Mesendoderm (in vitro differentiated cells): ENCODE results near the gene CSPG5.
A peak's percentile ranks its signal among the peaks of the same experiment; 100 is the strongest.

ENCODE experiments used
- DNase-seq: peaks from one replicate; pipeline ENCODE4 v3.0.0; 2013
- H2AK5ac ChIP-seq: 2 replicates; pipeline ENCODE4 v1.6.1; 2013; ENCODE audit warnings: low read length, inconsistent platforms
- H2BK120ac ChIP-seq: 2 replicates; pipeline ENCODE4 v1.6.1; 2013; ENCODE audit warnings: low read depth, mild to moderate bottlenecking, low read length, moderate library complexity, mixed read lengths
- H2BK15ac ChIP-seq: replicated peaks from 2 replicates; pipeline ENCODE4 v1.6.1; 2013; ENCODE audit warnings: low read depth, mild to moderate bottlenecking, moderate library complexity
- H2BK5ac ChIP-seq: 2 replicates; pipeline ENCODE4 v1.6.1; 2013; ENCODE audit warnings: low read length, inconsistent platforms
- H3K18ac ChIP-seq: 2 replicates; pipeline ENCODE4 v1.6.1; 2013; ENCODE audit warnings: mild to moderate bottlenecking, low read length, mixed read lengths
- H3K23ac ChIP-seq: one replicate; pipeline ENCODE4 v1.6.1; 2013; ENCODE audit warnings: low read length
- H3K27ac ChIP-seq: 2 replicates; pipeline ENCODE4 v1.5.1; 2013; ENCODE audit warnings: low read depth, mild to moderate bottlenecking, inconsistent platforms, low read length, moderate library complexity
- H3K27me3 ChIP-seq: 2 replicates; pipeline ENCODE4 v1.6.1; 2013; ENCODE audit warnings: low read length, control low read depth, mild to moderate bottlenecking, inconsistent platforms; ENCODE audit not compliant: insufficient read depth, poor library complexity
- H3K36me3 ChIP-seq: 2 replicates; pipeline ENCODE4 v1.6.1; 2013; ENCODE audit warnings: low read length, inconsistent platforms; ENCODE audit not compliant: control insufficient read depth, insufficient read depth
- H3K4ac ChIP-seq: one replicate; pipeline ENCODE4 v1.6.1; 2013; ENCODE audit warnings: low read depth, mild to moderate bottlenecking, low read length, moderate library complexity
- H3K4me1 ChIP-seq: 2 replicates; pipeline ENCODE4 v1.6.1; 2013; ENCODE audit warnings: low read depth, low read length, inconsistent platforms; ENCODE audit not compliant: control insufficient read depth
- H3K4me2 ChIP-seq: 2 replicates; pipeline ENCODE4 v1.6.1; 2013; ENCODE audit warnings: low read length
- H3K4me3 ChIP-seq: 2 replicates; pipeline ENCODE4 v1.5.1; 2013; ENCODE audit warnings: mild to moderate bottlenecking, low read length
- H3K56ac ChIP-seq: one replicate; pipeline ENCODE4 v1.6.1; 2013; ENCODE audit warnings: low read length
- H3K79me1 ChIP-seq: 2 replicates; pipeline ENCODE4 v1.6.1; 2013; ENCODE audit warnings: low read length, inconsistent platforms
- H3K79me2 ChIP-seq: 2 replicates; pipeline ENCODE4 v1.6.1; 2013; ENCODE audit warnings: mild to moderate bottlenecking, low read length; ENCODE audit not compliant: control insufficient read depth, insufficient read depth
- H3K9ac ChIP-seq: 2 replicates; pipeline ENCODE4 v1.6.1; 2013; ENCODE audit warnings: low read length, inconsistent platforms
- H4K5ac ChIP-seq: one replicate; pipeline ENCODE4 v1.6.1; 2013; ENCODE audit warnings: low read length
- H4K8ac ChIP-seq: one replicate; pipeline ENCODE4 v1.6.1; 2013; ENCODE audit warnings: low read depth, mild to moderate bottlenecking, control low read depth, low read length, moderate library complexity
- WGBS: extraction: QIAGEN DNeasy Blood & Tissue Kit; methylation state at CpG from one replicate; pipeline ENCODE4 v1.1.7; 2013; ENCODE audit warnings: low lambda C conversion rate, missing lambda C conversion rate; ENCODE audit not compliant: insufficient coverage; ENCODE audit errors: extremely low coverage; 5-methylcytosine and 5-hydroxymethylcytosine counted together

The CSPG5 gene

DNA sequence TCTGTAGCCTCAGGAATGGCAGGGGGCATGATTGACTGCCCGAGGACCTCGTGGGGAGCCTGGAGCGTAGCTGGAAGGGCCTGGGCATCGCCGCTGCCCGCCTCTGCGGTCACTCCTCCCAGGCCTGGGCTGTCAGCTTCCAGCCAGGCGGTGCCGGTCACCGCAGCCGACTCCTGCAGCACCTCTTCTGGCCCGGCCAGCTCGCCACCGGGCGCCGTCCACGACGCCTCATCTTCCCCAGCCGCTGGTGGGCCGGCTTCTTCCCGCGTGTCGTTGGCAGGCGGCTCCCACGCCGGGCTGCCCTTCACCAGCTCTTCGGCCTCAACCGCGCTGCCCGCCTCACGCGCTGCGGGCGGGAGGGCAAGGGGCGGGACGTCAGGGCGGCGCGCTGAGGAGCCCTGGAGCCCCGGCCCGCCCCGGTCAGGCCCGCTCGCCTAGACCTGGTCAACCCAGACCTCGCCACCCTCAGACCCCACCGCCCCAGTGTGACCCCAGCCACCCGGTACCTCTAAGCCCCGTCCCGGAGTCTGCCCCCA, 1.0 kb downstream of the CSPG5 start:
- Histone ChIP-seq H2BK15ac (no peak overlapping the region), H3K79me2 (no peaks in the 10 kb centered on the region), H2BK120ac (no peak overlapping the region), H3K27ac (no peak overlapping the region), H3K4me1 (no peaks in the 10 kb centered on the region), H4K8ac (no peak overlapping the region), H3K9ac (peak overlapping the region; percentile 32), H2AK5ac (no peak overlapping the region), H3K79me1 (no peaks in the 10 kb centered on the region), H3K4ac (no peak overlapping the region), H2BK5ac (no peak overlapping the region), H3K56ac (peak overlapping the region; percentile 79), H3K36me3 (no peaks in the 10 kb centered on the region), H3K18ac (no peak overlapping the region), H3K23ac (peak overlapping the region; percentile 98), H3K4me2 (peak overlapping the region; percentile 34), H3K27me3 (peaks cover 7% of the 10 kb centered on the region), H4K5ac (no peak overlapping the region), H3K4me3 (no peak overlapping the region)
- no CpG with 5 or more reads among the region's 49 CpGs for WGBS
- no peak for DNase-seq

DNA sequence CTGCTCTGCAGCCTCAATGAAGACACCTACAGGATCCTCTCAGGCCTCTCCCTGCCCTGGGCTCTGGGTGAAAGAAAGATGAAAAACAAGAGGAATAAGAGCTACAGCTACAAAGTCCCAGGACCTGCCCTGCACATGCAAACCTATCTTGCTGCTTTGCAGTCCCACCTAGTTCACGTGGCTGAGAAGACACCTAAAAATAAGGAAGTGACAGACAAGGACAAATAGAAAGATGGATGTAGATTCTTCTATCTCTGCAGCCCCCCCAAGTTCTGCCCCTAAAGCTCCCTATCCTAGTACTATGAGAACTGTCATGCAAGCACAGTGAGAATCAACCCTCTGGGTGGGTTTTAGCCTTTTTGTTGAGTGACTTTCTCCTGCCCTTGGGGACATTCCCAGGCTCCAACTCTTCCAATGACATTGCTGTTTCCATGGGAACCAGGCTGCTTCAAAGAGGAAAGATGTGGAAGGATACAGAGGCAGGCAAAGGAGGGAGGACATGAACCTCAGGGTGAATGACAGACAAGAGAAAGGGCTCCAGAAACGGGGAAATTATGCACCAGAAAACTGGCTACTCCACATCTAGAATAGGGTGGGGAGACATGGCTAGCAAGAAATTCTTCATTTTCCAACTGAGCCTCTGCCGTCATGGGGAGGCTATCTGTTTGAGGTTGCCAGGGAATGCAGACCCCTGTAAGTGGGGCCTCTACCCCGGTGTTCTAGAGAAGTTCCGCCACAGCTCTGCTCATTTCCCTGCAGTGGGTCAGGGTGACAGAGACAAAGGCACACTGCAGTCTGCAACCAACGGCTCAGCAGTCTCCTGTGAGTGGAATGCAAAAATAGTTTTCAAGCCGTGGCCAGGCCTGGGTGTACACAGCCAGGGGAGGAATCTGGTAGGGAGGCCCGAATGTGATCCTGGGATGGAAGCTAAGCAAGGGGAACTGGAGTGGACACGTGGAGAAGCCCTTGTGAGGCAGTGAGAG, 5.2 kb downstream of the CSPG5 start:
- H3K4me2 ChIP-seq: no peak overlapping the region
- no peaks in the 10 kb centered on the region for H3K36me3 ChIP-seq
- H3K18ac ChIP-seq: no peak overlapping the region
- WGBS: no CpG with 5 or more reads among the region's 9 CpGs
- no peak overlapping the region for H2BK5ac ChIP-seq
- H3K79me1 ChIP-seq: no peaks in the 10 kb centered on the region
- H4K8ac ChIP-seq: no peak overlapping the region
- DNase-seq: peak; percentile 49
- H3K9ac ChIP-seq: no peak overlapping the region
- no peak overlapping the region for H4K5ac ChIP-seq
- no peak overlapping the region for H2BK120ac ChIP-seq
- H3K79me2 ChIP-seq: no peaks in the 10 kb centered on the region
- H3K4ac ChIP-seq: no peak overlapping the region
- H2BK15ac ChIP-seq: no peak overlapping the region
- H3K56ac ChIP-seq: no peak overlapping the region
- no peaks in the 10 kb centered on the region for H3K4me1 ChIP-seq
- peak overlapping the region; percentile 45 for H3K23ac ChIP-seq
- no peak overlapping the region for H3K27ac ChIP-seq
- H2AK5ac ChIP-seq: no peak overlapping the region
- no peaks in the 10 kb centered on the region for H3K27me3 ChIP-seq
- H3K4me3 ChIP-seq: no peak overlapping the region

DNA sequence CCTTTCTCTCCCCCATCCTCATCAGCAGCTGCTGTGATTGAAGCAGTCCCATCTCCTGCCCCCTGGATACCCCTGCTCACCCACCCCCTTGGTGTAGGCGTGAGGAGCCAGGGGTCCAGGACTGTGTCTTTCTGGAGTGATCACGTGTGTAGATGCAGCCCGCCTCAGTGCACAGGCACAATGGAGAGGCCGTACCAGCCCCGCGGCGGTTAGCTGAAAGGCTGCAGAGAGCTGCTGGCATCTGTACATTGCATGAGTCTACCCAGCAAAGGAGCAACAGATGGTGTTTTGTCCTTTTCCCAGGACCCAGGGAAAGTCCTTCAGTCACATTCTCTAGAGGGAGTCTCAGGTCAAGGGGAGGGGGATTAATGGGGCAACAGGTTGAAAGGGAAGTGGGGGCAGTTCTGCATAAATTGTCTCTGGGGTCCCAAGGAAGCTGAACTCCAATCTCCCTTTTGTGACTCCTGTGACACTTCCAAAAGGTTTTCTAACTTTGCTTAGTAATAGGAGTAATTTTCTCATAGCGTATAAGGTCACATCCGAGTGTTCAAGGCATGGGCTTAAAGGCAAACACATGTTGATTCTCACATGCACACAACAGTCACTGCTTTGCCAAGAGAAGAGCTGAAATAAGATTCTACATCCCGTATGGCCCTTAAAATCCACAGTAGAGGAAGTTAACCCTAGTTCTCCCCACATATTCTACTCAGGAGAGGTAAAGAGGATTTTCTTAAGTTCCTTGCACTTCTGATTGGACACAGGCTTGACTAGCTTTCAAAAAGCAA, 7.1 kb downstream of the CSPG5 start:
- no peak overlapping the region for H3K27ac ChIP-seq
- H2AK5ac ChIP-seq: no peak overlapping the region

DNA sequence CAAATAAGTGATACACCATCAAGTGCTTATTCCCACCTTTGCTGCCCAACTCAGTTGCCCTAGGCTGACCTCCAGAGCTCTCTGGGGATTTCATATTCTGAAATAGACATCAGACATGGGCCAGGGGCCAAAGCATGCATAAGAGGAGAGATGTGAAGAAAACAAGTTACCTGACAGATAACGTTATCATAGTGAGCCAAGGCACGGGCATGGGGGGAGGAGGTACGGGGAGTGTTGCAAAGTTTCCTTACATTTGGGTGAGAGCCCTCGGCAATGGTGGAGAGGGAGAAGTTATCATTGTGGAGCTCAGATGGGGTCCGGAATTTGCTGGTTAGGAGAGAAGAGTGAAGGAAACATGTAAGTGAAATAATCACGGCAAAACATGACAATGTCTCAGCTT, 9.8 kb downstream of the CSPG5 start:
- no peak overlapping the region for H4K8ac ChIP-seq
- H3K4me3 ChIP-seq: no peak overlapping the region
- H3K9ac ChIP-seq: no peak overlapping the region
- no peak overlapping the region for H2BK120ac ChIP-seq
- no peak for DNase-seq
- no peak overlapping the region for H3K23ac ChIP-seq
- no peaks in the 10 kb centered on the region for H3K27me3 ChIP-seq
- no peaks in the 10 kb centered on the region for H3K79me1 ChIP-seq
- H2AK5ac ChIP-seq: no peak overlapping the region
- no peaks in the 10 kb centered on the region for H3K36me3 ChIP-seq
- H4K5ac ChIP-seq: no peak overlapping the region
- no peaks in the 10 kb centered on the region for H3K4me1 ChIP-seq
- no peak overlapping the region for H3K4me2 ChIP-seq
- no peaks in the 10 kb centered on the region for H3K79me2 ChIP-seq
- H3K56ac ChIP-seq: no peak overlapping the region
- H3K27ac ChIP-seq: no peak overlapping the region
- no CpG with 5 or more reads among the region's 6 CpGs for WGBS
- no peak overlapping the region for H2BK5ac ChIP-seq
- no peak overlapping the region for H3K18ac ChIP-seq
- no peak overlapping the region for H3K4ac ChIP-seq
- H2BK15ac ChIP-seq: no peak overlapping the region

More for the DNA sequence above, 7.1 kb downstream of the CSPG5 start:
- H4K5ac ChIP-seq: no peak overlapping the region
- H3K4me3 ChIP-seq: no peak overlapping the region
- no peak overlapping the region for H3K9ac ChIP-seq
- H3K79me2 ChIP-seq: no peaks in the 10 kb centered on the region
- no peaks in the 10 kb centered on the region for H3K4me1 ChIP-seq
- no peak overlapping the region for H3K23ac ChIP-seq
- no peak overlapping the region for H2BK5ac ChIP-seq
- no peak overlapping the region for H3K56ac ChIP-seq
- H2BK120ac ChIP-seq: no peak overlapping the region
- H2BK15ac ChIP-seq: no peak overlapping the region
- no peaks in the 10 kb centered on the region for H3K79me1 ChIP-seq
- H3K4ac ChIP-seq: no peak overlapping the region
- DNase-seq: no peak
- no CpG with 5 or more reads among the region's 10 CpGs for WGBS
- no peaks in the 10 kb centered on the region for H3K36me3 ChIP-seq
- H4K8ac ChIP-seq: no peak overlapping the region
- H3K18ac ChIP-seq: no peak overlapping the region
- no peaks in the 10 kb centered on the region for H3K27me3 ChIP-seq
- no peak overlapping the region for H3K4me2 ChIP-seq

DNA sequence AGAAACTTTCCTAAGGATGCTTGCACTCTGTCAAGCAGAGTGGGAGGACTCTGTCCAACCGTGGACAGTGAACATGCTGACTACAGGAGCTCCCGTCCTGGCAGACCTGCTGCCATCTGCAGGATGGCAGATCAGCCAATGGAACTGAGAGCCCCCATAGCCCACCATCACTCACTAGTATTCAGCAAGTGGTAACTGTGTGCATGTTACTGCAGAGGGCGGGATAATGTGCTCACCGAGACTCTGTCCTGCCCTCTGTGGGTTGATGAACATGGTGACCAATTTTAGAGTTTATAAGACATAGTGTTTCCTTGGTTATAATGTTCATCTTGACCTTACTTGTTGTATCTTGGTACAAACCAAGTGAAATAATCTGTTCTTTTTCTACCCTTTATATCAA, 11.5 kb downstream of the CSPG5 start:
- DNase-seq: no peak
- H2AK5ac ChIP-seq: no peak overlapping the region
- no peak overlapping the region for H2BK5ac ChIP-seq
- WGBS: no CpG with 5 or more reads among the region's 4 CpGs
- no peak overlapping the region for H3K9ac ChIP-seq
- H3K4me3 ChIP-seq: no peak overlapping the region
- H3K56ac ChIP-seq: no peak overlapping the region
- H3K4ac ChIP-seq: no peak overlapping the region
- H3K27ac ChIP-seq: no peak overlapping the region
- H3K36me3 ChIP-seq: no peaks in the 10 kb centered on the region
- no peak overlapping the region for H3K4me2 ChIP-seq
- H4K5ac ChIP-seq: no peak overlapping the region
- H3K4me1 ChIP-seq: no peaks in the 10 kb centered on the region
- H3K27me3 ChIP-seq: no peaks in the 10 kb centered on the region
- no peak overlapping the region for H3K23ac ChIP-seq
- H3K79me2 ChIP-seq: no peaks in the 10 kb centered on the region
- no peaks in the 10 kb centered on the region for H3K79me1 ChIP-seq
- H3K18ac ChIP-seq: no peak overlapping the region
- no peak overlapping the region for H2BK120ac ChIP-seq
- no peak overlapping the region for H4K8ac ChIP-seq
- no peak overlapping the region for H2BK15ac ChIP-seq
